OCI-LY3 (cell line): ENCODE data around the gene EHBP1.

Experiments
- EZH2phosphoT487 ChIP-seq: fragments of 200-600 bp; shearing (Covaris generic); IDR thresholded peaks from 2 replicates; pipeline ENCODE4 v1.6.1; 2018; ENCODE audit warnings: antibody characterized with exemption, mixed run types, low read depth
- TF ChIP-seq, protein P1 (sequence below): fragments of 200-600, 300-600 bp; sonication (generic); IDR thresholded peaks from 2 replicates; pipeline ENCODE4 v1.5.1; 2014; ENCODE audit warnings: antibody characterized with exemption, low read length, low read depth

DNA sequence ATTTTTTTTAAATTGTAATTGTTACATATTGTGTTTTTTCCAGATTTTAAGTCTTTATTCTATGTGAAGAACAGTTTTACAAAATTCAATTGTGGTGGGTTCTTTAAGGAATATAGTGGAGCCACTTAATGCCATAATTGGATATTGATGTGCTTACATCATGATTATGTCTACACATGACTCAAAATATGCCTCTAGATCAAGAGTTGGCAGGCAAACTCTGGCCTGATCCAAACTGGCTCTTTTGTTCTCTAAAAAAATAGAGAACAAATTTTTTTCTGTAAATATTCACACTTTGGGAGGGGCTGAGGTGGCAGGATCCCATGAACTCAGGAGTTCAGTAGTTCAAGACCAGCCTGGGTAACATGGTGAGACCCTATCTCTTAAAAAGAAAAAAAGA lies 8.3 kb downstream of the EHBP1 start:
- TF ChIP-seq, protein P1, sequence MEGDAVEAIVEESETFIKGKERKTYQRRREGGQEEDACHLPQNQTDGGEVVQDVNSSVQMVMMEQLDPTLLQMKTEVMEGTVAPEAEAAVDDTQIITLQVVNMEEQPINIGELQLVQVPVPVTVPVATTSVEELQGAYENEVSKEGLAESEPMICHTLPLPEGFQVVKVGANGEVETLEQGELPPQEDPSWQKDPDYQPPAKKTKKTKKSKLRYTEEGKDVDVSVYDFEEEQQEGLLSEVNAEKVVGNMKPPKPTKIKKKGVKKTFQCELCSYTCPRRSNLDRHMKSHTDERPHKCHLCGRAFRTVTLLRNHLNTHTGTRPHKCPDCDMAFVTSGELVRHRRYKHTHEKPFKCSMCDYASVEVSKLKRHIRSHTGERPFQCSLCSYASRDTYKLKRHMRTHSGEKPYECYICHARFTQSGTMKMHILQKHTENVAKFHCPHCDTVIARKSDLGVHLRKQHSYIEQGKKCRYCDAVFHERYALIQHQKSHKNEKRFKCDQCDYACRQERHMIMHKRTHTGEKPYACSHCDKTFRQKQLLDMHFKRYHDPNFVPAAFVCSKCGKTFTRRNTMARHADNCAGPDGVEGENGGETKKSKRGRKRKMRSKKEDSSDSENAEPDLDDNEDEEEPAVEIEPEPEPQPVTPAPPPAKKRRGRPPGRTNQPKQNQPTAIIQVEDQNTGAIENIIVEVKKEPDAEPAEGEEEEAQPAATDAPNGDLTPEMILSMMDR = no peak
- no peak for TF ChIP-seq EZH2phosphoT487
